ENCODE data around the gene TBCD.

The TBCD gene

DNA sequence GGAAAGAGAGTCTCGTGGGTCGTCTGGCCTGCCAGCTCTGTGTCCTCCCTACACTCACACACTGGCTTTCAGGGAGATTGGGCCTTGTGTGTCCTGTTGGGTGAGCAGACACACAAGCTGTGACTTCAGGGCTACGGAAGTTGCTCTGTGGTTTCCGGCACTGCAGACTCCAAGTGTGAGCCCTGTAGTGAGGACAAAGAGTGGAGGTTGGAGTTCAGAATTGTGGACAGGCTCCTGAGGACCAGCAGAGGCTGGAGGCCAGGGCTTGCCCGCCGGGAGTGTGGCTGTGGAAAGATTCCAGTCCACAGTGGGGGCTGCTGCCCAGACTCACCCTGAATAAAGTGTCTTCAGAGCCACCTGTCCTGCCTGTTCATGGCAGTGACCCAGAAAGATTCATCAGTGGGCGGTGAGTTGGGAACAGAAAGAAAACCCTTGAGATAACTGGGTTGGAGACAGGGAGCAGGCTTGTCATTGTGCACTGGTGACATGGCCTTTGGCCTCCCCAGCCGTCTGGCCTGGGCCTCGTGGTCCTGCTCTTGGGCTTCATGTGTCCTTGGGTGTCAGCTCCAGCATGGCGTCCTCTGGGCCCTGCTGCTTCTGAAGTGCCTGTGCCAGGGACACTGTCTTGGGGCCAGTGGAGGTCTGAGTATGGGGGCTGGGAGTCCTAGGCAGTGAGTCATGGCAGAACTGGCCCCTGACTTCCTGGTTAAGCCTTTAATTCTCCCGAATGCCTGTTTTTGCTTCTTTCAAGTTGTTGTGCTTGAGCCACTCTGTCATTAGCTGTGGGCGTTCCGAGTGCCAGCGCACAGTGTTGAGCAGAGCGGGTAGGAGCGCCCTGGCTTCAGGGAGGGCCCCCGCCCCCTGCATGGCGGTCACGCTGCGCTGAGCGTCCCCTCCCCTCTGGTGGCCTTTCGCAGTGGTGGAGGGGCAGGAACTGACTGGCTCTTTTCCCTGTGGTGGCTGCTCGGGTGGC, 107.9 kb downstream of the TBCD start:
- DNase-seq: peak; percentile 57

DNA sequence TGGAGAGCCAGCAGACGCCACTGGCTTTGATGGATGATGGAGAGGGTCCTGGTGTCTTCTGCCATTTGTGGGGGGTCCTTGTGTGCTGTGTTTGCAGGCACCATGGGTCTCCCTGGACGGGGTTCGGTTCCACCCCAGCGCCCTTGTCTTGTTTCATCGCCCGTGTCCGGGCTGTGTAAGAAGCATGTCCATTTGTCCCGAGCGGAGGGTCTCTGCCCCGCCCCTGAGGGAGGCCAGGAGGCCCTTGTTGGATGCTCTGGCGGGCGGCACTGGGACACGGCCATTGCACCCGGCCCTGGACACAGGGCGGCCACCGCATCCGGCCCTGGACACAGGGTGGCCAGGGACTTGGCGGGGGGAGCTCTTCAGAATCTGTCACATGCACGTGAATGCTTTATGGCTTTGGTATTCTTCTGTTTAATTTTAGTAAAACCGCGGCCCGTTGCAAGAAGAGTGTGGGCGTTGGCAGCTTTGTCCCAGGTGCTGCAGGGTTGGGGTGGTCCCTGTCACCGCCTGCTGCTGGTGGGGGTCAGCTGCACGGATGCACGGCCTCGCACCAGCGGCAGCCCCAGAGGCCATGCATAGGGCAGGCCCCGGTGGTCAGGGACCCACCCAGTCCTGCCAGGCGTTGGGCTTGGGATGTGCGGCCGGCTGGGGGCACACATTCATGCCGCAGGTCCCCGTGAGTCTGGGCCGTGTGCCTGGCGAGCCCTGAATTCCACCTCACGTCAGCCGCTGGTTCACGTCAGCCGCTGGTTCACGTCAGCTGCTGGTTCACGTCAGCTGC, 108.9 kb downstream of the TBCD start:
- no peak for DNase-seq

DNA sequence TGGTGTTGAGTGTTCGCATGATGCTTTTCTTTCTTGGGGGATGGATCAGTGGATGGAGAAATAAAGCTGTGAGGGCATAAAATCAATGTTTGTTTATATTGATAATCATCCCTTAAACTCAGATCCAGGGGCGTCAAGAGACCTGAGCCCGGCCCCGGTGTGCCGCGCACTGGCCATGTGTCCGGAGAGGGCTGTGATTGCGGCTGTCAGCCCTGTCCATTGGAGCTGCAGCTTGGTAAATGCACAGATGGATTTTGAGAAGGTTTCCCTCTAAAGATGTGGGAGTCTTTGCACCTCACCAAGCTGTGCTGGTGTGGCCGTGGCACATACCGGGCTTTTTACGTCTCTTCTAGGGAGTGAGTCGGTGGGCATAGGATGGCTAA, 109.5 kb downstream of the TBCD start:
- no peak for DNase-seq

DNA sequence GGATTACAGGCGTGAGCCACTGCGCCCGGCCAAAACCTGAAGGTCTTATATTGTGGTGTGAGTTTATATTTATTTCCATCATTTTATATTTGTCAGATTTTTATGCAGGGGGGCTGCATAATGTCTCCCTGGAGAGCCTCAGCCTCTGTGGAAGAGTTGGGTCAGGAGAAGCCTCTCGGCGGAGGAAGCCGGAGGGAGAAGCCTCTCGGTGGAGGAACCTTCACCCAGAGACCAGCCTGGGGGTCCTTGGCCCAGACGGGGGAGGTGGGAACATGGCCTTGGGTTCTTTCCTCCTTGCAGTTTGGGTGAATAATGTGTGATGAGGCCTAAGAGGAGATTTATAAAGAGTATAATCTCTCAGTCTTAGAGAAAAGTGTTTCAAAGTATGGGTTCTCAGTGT, 110.3 kb downstream of the TBCD start:
- no peak for DNase-seq

DNA sequence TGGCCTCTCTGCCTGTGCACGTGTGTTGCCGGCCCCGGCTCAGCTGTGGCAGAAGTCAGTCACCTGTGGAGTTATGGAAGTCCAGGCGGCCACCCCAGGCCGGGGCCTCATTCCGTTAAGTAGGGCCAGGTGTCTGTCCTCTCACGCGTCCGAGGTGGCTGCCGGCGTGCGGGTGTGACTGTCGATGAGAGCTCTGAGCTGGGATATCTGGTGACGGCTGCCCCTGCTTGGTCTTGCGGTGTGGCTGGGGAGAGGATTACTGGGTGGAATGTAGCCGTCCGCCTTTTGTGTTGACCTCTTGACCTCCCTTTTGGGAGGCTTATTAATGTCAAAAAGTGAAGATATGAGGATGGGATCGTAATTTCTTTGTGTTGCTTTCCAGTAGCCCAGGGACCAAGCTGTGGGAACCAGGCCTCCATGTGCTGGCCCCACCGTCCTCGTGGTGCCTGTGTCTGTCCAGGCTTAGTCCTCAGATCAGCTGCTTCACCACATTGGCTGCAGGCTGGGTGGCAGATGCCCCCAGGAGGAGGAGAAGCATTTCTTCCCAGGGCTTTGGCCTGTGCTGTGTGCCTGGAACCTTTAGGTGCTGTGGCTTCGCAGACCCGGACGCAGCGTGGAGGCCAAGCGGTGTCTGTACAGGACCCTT, 111.0 kb downstream of the TBCD start:
- no peak for DNase-seq

DNA sequence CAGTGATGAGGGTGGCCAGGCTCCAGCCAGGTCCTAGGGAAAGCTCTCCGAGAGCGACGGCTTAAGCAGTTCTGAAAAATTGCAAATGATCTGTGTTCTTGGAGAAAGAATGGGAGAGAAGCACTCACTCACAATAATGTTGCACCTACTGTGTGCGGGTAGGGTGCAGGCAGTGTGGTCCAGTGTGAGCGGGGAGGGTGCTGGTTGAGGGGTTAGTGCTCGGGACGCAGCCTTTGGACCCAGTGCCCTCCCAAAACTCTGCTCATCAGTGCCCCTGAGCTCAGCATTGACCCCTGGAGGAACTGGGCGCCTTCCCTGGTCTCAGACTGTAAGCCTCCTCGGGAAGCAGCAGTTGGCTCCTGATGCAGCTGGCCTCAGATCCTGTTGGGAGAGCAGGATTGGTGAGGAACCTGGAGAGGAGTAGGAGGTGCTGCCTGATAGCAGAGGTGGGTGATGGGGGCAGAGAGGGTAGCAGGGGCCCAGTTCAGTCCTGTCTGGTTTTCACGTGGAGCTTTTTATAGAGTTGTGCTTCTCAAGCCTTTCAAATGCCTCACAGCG, 111.6 kb downstream of the TBCD start:
- DNase-seq: no peak

DNA sequence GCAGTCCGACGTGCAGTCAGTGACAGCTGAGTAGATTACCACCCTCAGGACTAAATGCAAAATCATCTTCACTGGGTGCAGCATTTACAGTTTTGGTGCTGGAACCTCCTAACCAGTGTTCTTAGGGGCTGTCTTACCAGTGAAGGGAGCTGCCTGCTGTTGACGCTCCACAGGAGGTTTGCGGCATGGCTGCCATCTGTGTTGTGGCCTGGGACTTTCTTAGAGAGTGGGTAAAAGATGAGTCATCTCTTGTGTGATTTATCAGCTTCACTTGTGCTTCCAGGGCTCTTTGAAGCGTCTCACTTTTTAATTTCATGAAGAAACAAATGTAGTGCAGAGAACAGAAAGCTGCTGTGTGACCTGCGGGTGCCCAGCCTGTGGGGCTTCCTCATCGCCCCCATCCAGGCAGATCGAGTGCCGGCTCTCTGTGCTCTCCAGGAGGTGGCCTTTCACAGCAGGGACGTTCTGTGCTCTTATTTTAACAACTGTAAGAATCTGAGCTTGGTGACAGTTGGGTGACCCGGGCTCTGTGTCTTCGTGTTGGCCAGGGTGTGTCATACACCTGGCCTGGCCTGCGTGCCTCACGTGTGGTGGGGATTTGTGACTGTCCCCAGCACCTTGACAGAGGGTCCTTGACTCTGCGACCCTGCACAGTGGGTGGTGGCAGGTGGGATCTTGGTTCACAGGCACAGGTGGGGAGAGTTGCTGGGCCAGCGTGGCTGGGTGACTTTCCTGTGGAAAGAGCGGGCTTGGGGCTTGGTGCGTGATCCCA, 112.3 kb downstream of the TBCD start:
- peak; percentile 84 for DNase-seq

DNA sequence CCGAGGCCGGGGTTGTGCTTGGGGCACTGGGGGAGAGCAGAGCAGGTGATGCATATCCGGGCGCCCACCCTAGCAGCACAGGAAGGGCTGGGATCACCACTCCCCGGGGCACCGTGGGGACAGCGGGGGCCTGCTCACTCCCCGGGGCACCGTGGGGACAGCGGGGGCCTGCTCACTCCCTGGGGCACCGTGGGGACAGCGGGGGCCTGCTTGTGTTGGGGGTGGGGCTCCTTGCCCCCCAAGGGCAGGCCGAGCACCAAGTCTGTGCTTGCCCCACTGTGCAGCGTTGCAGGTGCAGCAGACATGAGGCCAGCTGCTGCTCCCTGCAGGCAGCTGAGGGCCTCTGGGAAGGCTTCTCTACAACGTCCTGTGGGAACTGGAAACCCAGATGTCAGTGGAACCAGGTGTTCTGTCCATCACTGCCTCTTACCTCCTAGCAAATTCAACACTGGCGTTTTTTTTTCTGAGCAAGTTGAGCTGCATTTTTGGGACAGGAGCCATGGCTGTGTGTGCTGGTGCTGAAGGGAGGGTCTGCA, 112.9 kb downstream of the TBCD start:
- DNase-seq: no peak

DNA sequence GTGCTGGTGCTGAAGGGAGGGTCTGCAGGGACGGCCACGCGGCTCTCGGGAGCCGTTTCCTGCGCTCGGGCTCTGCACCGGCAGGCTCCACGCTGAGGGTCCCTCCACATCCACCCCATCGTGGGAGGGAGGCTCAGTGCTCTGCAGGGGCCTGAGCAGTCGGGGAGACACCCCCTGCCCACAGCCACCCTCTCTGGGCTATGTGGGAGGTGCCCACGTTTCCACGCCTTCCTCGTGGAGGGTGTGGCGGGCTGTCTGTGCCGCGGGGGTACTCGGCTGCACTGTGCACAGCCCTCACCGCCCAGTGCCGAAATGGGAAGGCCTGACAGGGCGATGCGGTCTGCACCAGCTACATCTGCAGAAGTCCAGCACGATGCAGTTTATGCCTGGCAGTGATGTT, 113.4 kb downstream of the TBCD start:
- no peak for DNase-seq

DNA sequence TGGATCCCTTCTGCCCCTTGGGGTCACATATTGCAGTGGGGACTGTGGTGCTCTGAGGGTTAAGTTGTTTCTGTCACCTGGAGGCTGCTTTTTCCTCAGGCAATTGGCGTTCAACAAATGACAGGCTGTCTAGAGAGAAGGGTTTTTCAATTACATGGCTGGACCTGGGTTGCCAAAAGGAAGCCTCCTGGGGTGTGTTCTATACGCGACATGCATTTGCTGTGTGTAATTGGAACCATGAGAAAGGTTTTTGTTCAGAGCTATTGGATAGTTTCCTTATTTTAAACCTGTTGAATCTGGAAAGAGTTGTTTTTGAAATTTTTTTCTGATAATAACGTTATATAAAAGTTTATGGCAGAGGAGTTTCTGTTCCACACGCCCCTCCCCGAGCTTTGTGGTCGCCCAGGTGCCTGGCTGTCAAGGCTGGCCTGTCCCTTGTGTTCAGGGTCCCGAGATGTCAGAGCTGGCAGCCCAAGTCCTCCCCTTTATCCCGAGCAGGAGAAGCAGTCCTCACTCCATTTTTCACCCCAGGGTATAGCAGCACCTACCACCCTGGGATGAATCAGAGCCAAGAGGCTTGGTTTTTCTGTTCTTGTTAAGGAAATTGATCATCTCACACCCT, 114.0 kb downstream of the TBCD start:
- no peak for DNase-seq

DNA sequence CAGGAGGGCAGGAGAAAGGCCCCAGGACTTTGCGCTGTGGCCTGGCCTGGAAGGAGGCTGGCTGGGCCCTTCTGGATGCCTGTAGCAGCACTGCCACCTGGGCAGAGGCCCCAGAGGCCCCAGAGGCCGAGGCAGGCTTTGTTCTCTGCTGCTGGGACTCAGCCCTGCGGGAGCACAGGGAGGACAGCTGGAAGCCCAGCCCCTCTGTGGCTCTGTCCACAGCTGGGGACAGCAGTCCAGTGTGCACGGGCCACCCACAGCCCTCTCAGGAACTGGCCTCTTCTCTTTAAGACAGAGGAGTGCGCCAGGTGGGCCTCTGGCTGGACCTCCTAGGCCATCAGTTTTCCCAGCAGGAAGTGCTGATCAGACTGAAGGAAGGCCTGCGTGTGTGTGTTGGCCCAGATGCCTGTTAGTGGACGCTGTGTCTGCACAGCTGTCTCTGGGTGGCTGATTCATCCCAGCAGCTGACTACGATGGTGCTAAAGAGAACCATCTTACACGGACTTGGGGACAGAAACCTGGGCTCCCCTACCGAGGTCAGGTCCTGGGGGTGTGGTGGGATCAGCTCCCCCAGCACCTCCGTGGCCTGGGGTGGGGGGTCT, 114.8 kb downstream of the TBCD start:
- DNase-seq: peak; percentile 78

DNA sequence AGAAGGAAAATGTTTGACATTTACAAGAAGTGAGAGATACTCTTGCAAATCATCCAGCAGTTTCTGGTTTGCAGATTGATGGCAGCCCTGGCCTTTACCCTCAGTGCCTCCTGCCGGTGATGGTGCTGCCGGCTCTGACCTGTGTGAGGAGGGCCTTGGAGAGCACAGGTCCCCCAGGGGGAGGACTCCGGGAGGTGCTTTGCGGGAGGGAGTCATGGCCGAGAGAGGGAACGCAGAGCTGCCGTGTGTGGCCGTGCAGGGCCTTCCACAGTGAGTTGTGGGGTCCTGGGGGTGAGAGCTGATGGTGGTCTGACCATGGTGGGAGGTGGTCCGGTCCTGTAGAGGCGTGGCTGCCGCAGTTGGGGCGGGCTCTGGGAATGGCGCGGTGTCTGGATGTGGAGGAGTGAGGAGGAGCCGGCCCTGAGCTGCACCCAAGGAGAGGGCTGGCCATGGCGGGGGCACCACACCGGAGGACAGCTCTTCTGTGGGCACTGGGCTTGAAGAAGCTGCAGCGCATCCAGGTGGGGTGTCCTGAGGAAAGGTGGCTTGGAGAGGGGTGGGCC, 116.0 kb downstream of the TBCD start:
- no peak for DNase-seq

DNA sequence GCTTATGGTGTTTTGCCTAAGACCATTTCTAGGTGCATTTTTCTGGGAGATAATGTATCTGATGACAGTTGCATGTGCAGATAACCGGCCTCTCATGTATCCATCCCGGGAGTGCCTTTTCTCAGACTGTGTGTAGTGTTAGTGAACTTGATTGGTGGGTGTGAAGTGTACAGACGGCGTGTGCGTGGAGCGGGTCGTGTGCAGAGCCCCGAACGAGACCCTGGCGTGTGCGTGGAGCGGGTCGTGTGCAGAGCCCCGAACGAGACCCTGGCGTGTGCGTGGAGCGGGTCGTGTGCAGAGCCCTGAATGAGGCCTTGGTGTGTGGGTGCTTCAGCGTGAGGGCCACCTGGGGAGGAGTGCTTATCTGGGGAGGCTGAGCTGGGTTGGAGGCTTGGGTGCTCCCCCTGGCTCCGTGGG, 116.9 kb downstream of the TBCD start:
- DNase-seq: no peak

DNA sequence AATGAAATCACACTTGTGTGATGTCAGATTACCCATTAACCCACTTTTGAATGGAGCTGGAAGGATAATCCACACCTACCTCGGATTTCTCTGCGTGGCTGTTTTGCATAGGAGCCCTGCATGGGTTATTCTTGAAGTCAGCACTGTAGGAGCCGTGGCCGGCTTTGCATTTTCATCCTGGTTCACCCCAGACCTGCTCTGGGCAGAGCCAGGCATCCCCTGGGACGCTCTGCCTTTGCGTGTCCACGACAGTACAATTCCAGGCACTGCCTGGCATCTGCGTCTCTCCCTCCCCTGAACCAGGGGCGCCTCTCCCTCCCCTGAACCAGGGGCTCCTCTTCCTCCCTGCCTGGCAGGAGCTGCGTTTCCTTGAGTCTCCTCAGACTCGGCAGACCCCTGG, 117.7 kb downstream of the TBCD start:
- DNase-seq: no peak

DNA sequence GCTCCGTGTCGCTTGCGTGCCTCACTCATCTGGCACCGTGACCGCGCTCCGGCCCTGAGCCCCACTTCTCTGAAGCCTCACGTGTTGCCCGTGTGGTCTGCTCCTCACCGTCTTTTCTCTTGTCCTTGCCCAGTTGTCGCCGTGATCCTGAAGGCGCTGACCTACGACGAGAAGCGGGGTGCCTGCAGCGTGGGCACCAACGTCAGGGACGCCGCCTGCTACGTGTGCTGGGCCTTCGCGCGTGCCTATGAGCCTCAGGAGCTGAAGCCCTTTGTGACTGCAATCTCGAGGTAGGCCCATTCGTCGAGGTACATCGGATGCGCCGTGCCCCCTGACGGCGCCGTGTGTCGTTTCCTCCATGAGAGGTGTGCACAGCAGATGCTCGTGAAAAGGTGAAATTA, 118.2 kb downstream of the TBCD start:
- no peak for DNase-seq

DNA sequence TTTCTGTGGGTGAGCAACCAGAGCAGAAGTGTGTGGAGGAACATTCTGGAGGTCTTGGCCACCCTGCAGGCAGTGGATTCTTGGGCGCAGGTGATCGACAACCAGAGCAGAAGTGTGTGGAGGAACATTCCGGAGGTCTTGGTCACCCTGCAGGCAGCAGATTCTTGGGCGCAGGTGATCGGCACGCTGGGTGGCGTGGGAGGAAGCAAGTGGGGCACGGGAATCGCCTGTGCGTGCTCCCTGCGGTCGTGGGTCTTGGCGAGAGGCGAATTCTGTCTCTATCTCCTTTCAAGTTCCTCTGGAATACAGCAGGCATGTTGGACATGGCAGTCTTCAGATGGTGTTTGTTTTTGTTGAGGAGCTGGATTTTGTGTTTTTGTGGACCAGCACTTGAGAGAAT, 118.7 kb downstream of the TBCD start:
- no peak for DNase-seq

DNA sequence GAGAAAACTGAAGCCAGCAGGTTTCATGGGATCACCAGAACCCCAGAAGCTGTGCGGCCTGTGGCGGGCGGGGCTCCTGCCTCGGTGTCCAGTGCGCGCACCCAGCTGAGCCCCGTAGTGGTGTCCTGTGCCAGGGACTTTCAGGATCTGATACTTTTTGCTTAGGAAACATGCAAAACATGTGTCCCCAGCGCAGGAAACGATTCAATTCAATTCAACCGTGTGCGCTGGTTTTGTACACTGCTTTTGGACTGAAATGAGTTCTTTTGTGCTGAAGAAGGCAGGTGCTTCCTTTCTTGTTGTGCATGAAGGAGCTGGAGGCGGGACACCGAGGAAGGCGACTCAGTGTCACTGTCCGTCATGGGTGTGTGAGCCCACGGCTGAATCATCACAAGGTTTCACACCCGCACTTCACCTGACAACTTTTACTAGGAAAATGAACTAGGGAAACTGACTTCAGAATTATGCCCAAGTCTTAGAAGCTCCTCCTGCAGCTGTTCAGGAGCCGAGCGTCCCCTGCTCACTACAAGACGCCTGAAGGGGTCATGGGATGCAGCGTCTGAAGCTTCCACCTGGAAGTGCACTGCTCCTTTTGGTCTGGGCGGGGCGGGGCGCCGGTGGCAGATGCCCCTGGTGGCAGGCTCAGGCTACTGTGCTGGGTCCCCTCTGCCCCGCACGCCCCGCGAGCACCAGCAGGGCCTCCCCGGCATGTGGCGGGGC, 119.4 kb downstream of the TBCD start:
- DNase-seq: no peak

DNA sequence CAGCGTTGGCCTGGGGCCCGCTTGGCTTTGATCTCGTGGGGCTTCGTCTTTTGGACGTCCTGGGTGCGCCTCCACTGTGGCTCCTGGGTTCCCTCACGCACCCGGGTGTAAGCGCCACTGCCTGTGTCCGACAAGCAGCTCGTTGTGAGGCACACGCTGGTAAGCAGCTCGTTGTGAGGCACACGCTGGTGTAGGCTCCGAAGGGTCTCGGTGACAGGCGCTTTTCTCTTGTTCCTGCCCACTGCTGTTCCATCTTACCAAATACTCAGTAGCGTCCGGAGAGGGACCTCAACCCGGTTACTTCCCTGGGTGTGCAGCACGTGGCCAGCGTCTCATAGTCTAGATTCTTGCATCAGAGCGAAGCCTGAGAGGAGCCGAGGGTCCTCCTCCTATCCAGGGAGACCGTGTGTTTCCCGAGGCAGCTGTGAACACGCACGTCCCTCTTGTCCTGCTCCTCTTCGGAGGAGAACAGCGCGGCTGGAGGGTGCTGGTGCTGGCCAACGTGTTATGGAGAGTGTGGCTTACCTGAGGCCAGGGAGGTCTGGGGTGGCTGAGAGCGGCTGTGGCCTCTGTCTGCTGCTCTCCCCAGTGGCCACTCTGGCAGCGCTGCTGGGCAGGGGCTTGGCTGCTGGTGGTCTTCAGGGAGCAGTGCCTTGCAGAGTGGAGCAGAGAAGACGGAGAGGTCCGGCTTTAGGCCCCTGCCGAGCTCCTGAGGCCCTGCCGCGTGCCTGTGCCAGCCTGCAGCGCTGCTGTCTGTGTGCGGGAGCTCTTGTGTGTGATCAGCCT, 120.1 kb downstream of the TBCD start:
- no peak for DNase-seq
